K562 (cell line): ENCODE results near the gene ZBTB8B. TPM values are rescaled to one million over a fixed set of nuclear protein-coding genes. Genes with fewer than 3 reads are reported as not detected.

ENCODE experiments used
- ATAC-seq: fragments of 200-7000 bp; cut with Tn5 transposase; 3 replicates; pipeline ENCODE4 v1.9.1; 2020; ENCODE audit warnings: moderate library complexity
- BruUV-seq: library from RNA; stranded (reverse); fragments of 400-500 nt; replicated peaks from 2 replicates; lab custom pipeline; 2021; lab: Mats Ljungman, UMichigan
- CTCF ChIA-PET: fragments of 300-600 bp; formaldehyde crosslinking; extraction: SDS; loops from one replicate; lab custom pipeline; 2021; ENCODE audit warnings: low intra/inter-chr PET ratio; lab: Yijun Ruan, JAX
- POLR2A ChIA-PET: fragments of 300-600, 350-650 bp; sonication (Branson Sonifier 250); formaldehyde crosslinking; extraction: SDS; loops from one replicate; lab custom pipeline; 2021; ENCODE audit warnings: antibody characterized with exemption, inconsistent platforms; lab: Yijun Ruan, JAX
- DNase-seq, 4 experiments: peaks; one replicate each; pipeline versions ENCODE4 v3.0.0 to v3.0.0-alpha.2; 2011 to 2018; ENCODE audit warnings: low spot score in 3 of 4, mixed read lengths in 3 of 4; ENCODE audit errors: extremely low read depth in 1 of 4
- FAIRE-seq: peaks from 2 replicates; lab custom pipeline; 2011; peaks lifted over from hg19 to GRCh38; lab: Jason Lieb, UNC
- H2AFZ ChIP-seq: 2 replicates; pipeline ENCODE4 v1.6.0; 2011; ENCODE audit warnings: low read depth, low read length, control low read depth, inconsistent platforms
- H3K27ac ChIP-seq: fragments of 200-600 bp; 3 replicates; pipeline ENCODE4 v1.8.0; 2011; ENCODE audit warnings: low read depth, mild to moderate bottlenecking, control low read depth, inconsistent platforms, low read length, moderate library complexity, mixed read lengths; ENCODE audit errors: extremely low read depth
- H3K27me3 ChIP-seq, 2 experiments: fragments of 300-600 bp in 1 of 2; 2 replicates in 1 of 2; 3 replicates in 1 of 2; pipeline versions ENCODE4 v1.6.0 to v1.8.0; 2011; ENCODE audit warnings: inconsistent platforms in 2 of 2, low read length in 2 of 2, mild to moderate bottlenecking in 1 of 2, mixed read lengths in 1 of 2, moderate library complexity in 1 of 2; ENCODE audit not compliant: control insufficient read depth in 2 of 2, insufficient read depth in 2 of 2
- H3K36me3 ChIP-seq: fragments of 300-600 bp; 3 replicates; pipeline ENCODE4 v1.8.0; 2011; ENCODE audit warnings: mild to moderate bottlenecking, low read length, inconsistent platforms; ENCODE audit not compliant: control insufficient read depth, insufficient read depth
- H3K4me1 ChIP-seq, 2 experiments: fragments of 200-600 bp in 1 of 2; replicated peaks in 1 of 2; 2 replicates in 1 of 2; 3 replicates in 1 of 2; pipeline versions ENCODE4 v1.5.1 to v1.8.0; 2011; ENCODE audit warnings: inconsistent platforms in 2 of 2, low read length in 2 of 2, mild to moderate bottlenecking in 1 of 2, mixed read lengths in 1 of 2, moderate library complexity in 1 of 2; ENCODE audit not compliant: control insufficient read depth in 2 of 2, insufficient read depth in 2 of 2
- H3K4me2 ChIP-seq: 2 replicates; pipeline ENCODE4 v1.6.1; 2011; ENCODE audit warnings: low read length, control low read depth, inconsistent platforms, mixed read lengths; ENCODE audit not compliant: insufficient read depth
- H3K4me3 ChIP-seq: fragments of 200-600 bp; sonication (generic), shearing (Covaris generic); 2 replicates; pipeline ENCODE4 v1.5.1; 2016; ENCODE audit warnings: control low read depth, inconsistent platforms
- H3K79me2 ChIP-seq: fragments of 200-600 bp; 3 replicates; pipeline ENCODE4 v1.8.0; 2011; ENCODE audit warnings: low read length, inconsistent platforms; ENCODE audit not compliant: control insufficient read depth, insufficient read depth
- H3K9ac ChIP-seq, 2 experiments: 2 replicates each; pipeline versions ENCODE4 v1.6.0 to v1.6.1; 2011; ENCODE audit warnings: low read depth in 2 of 2, low read length in 2 of 2, control low read depth in 1 of 2, inconsistent platforms in 1 of 2, mild to moderate bottlenecking in 1 of 2, mixed read lengths in 1 of 2; ENCODE audit not compliant: insufficient read depth in 1 of 2
- H3K9me1 ChIP-seq: one replicate; pipeline ENCODE4 v1.6.0; 2011; ENCODE audit warnings: inconsistent platforms, mild to moderate bottlenecking, low read length, moderate library complexity; ENCODE audit not compliant: control insufficient read depth, insufficient read depth
- H3K9me3 ChIP-seq: replicated peaks from 2 replicates; pipeline ENCODE4 v1.5.1; 2011; ENCODE audit warnings: low read depth, low read length, inconsistent platforms; ENCODE audit not compliant: control insufficient read depth, insufficient read depth
- H4K20me1 ChIP-seq: replicated peaks from 2 replicates; pipeline ENCODE4 v1.6.1; 2011; ENCODE audit warnings: low read length, inconsistent platforms, mixed read lengths; ENCODE audit not compliant: control insufficient read depth, insufficient read depth
- BRF1 ChIP-seq: IDR thresholded peaks from 3 replicates; pipeline ENCODE4 v1.6.1; 2011; ENCODE audit warnings: borderline replicate concordance, mild to moderate bottlenecking; ENCODE audit not compliant: insufficient read length; ENCODE audit errors: extremely low read depth
- CC2D1A ChIP-seq: fragments of 450-650 bp; IDR thresholded peaks from 2 replicates; pipeline ENCODE4 v1.6.1; 2017; ENCODE audit warnings: mild to moderate bottlenecking
- DACH1 ChIP-seq: fragments of 450-650 bp; IDR thresholded peaks from 2 replicates; pipeline ENCODE4 v1.6.1; 2018; ENCODE audit not compliant: partially characterized antibody
- HMG20B ChIP-seq: fragments of 250-450 bp; sonication (Bioruptor Pico); IDR thresholded peaks from 2 replicates; pipeline ENCODE4 v1.5.0; 2021; ENCODE audit warnings: mild to moderate bottlenecking
- IRF2 ChIP-seq: sonication (generic); formaldehyde crosslinking; IDR thresholded peaks from 2 replicates; pipeline ENCODE4 v1.8.1; 2022; ENCODE audit warnings: mild to moderate bottlenecking, missing genetic modification reagents
- LEF1 ChIP-seq: fragments of 450-650 bp; IDR thresholded peaks from 2 replicates; pipeline ENCODE4 v1.6.1; 2016; ENCODE audit warnings: mild to moderate bottlenecking
- NCOA1 ChIP-seq: fragments of 450-650 bp; IDR thresholded peaks from 2 replicates; pipeline ENCODE4 v1.6.1; 2016; ENCODE audit warnings: low read depth
- NFRKB ChIP-seq: fragments of 450-650 bp; IDR thresholded peaks from 2 replicates; pipeline ENCODE4 v1.6.1; 2016; ENCODE audit warnings: low read depth
- POLR3G ChIP-seq: IDR thresholded peaks from 2 replicates; pipeline ENCODE4 v1.6.1; 2011; ENCODE audit not compliant: insufficient read length, insufficient replicate concordance; ENCODE audit errors: extremely low read depth
- PYGO2 ChIP-seq: fragments of 450-650 bp; IDR thresholded peaks from 2 replicates; pipeline ENCODE4 v1.6.1; 2016; ENCODE audit warnings: mild to moderate bottlenecking, missing genetic modification characterization, moderate library complexity, missing compliant biosample characterization
- RBFOX2 ChIP-seq: fragments of 200-400 bp; formaldehyde crosslinking; IDR thresholded peaks from 2 replicates; pipeline ENCODE4 v1.6.1; 2017; ENCODE audit warnings: low read depth, mild to moderate bottlenecking, low read length, moderate library complexity
- SLC30A9 ChIP-seq: fragments of 250-450 bp; sonication (Bioruptor Pico); IDR thresholded peaks from 2 replicates; pipeline ENCODE4 v1.8.0; 2022; ENCODE audit warnings: mild to moderate bottlenecking, moderate library complexity
- ZFP36 ChIP-seq: fragments of 150-350 bp; IDR thresholded peaks from 2 replicates; pipeline ENCODE4 v1.6.1; 2018; ENCODE audit warnings: low read length, low read depth; ENCODE audit not compliant: partially characterized antibody
- ZNF324 ChIP-seq: fragments of 250-450 bp; sonication (Bioruptor Pico); IDR thresholded peaks from 2 replicates; pipeline ENCODE4 v1.4.0; 2020; ENCODE audit warnings: mild to moderate bottlenecking
- ZNF384 ChIP-seq: IDR thresholded peaks from 2 replicates; pipeline ENCODE4 v1.6.1; 2012; ENCODE audit warnings: low read depth, low read length, improper control_type of control experiment
- whole genome bisulfite sequencing: fragments of 100-300 bp; shearing (Covaris generic); methylation state at CpG from one replicate; pipeline ENCODE4 v1.1.6; 2016; ENCODE audit warnings: low coverage, mixed read lengths; ENCODE audit not compliant: insufficient coverage; ENCODE audit errors: missing lambda C conversion rate; 5-methylcytosine and 5-hydroxymethylcytosine counted together
- in situ Hi-C: fragments of 300-500 bp; cut with MboI; formaldehyde crosslinking; loops from 4 replicates; pipeline ENCODE4 v1.15.0; 2018; ENCODE audit warnings: inconsistent platforms, mixed read lengths
- intact Hi-C: fragments of 100-400 bp; cut with micrococcal nuclease; formaldehyde crosslinking; loops from 2 replicates; pipeline ENCODE4 v1.14.2; 2022
- polyA plus RNA-seq, 8 experiments: library from polyadenylated mRNA; depleted of rRNA in 4 of 8; stranded (reverse) in 5 of 8; unstranded in 3 of 8; fragments of >200 nt; fragmentation: Nextera tagmentation in 2 of 8; fragmentation: Illumina TruSeq in 1 of 8; extraction: Ambion mirVana in 2 of 8; extraction: Trizol in 1 of 8; gene quantifications; 2 replicates each; pipeline versions ENCODE4 v1.2.1 to v1.2.3, GENCODE V29; 2011 to 2014; ENCODE audit warnings: inconsistent platforms in 1 of 8, missing spikeins in 1 of 8
- total RNA-seq, 7 experiments: library from RNA; depleted of rRNA in 6 of 7; stranded (reverse); fragments of >200 nt in 6 of 7; fragmentation: Illumina TruSeq in 2 of 7; extraction: Trizol in 2 of 7; gene quantifications; 2 replicates each; pipeline versions ENCODE4 v1.2.1 to v1.2.3, GENCODE V29; 2011 to 2021; ENCODE audit warnings: low replicate concordance in 1 of 7
- TF ChIP-seq, protein P1 (sequence below), 2 experiments: fragments of 250-450 bp in 1 of 2; fragments of 450-650 bp in 1 of 2; sonication (Bioruptor Pico) in 1 of 2; IDR thresholded peaks; 2 replicates each; pipeline versions ENCODE4 v1.6.1 to v1.8.0; 2016 to 2021; ENCODE audit warnings: mild to moderate bottlenecking in 2 of 2, moderate library complexity in 2 of 2, missing compliant biosample characterization in 1 of 2, missing genetic modification characterization in 1 of 2
- TF ChIP-seq, protein P2 (sequence below): sonication (generic); formaldehyde crosslinking; IDR thresholded peaks from 2 replicates; pipeline ENCODE4 v1.8.1; 2023; ENCODE audit warnings: mild to moderate bottlenecking, missing genetic modification reagents
- TF ChIP-seq, protein P3 (sequence below): fragments of 450-650 bp; formaldehyde crosslinking; IDR thresholded peaks from 2 replicates; pipeline ENCODE4 v1.4.0; 2020; ENCODE audit warnings: mild to moderate bottlenecking, moderate library complexity

ZBTB8B gene
- total and polyA plus RNA-seq, 9 of the 15 experiments (the other 6 are each of a cell fraction or from before 2014, with no cell fraction given), result not detected

DNA sequence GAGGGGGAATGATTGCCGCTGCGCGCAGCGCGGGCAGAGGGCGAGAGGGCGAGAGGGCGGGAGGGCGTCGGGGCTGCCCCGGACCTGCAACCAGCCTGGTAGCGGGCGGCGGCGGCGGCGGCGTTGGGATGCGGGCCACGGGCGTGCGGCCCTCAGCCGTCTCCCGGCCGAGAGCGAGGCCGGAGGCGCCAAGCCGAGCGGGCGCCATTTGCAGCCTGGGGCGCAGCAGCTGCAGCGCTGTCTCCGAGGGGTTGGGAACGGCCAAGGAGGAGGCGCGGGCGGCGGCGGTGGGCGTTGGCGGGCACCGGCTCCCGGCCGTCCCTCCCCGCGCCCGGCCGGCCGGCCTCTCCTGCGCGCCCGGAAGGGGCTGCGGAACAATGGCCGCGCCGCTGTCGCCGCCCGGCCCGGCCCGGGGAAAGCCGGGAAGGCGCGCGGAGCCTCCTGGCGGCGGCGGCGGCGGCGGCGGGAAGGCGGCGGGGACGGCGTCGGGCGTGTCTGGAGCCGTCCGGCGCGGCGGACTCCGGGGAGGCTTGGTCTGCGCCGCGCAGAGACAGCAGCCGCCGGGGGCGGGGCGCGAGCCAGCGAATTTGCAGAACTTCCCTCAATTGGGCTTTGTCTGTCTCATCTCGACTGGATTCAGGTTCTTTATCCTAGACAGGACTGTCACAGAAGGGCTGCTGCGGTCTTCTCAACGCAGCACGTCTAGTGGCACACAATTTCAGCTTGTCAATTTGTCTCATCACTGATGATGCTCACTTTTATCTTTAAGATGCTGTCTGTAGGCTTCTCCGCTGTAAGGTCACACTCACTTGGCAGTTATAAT, 35.7 kb downstream of the ZBTB8B start:
- Histone ChIP-seq H3K27me3 (peaks cover 6 to 11% of the 10 kb centered on the region in 2 experiments; a peak in 3 of 5 replicates), H3K79me2 (no peaks in the 10 kb centered on the region), H3K27ac (peak overlapping the region; percentile 64; the same call in 1 of the 3 replicates), H3K4me3 (peak overlapping the region; percentile 86), H3K4me2 (peak overlapping the region; percentile 94), H3K4me1 (peaks cover 3 to 11% of the 10 kb centered on the region in 2 experiments), H3K9ac (peak overlapping the region; percentile 65 to 93), H3K36me3 (no peaks in the 10 kb centered on the region), H3K9me3 (no peaks in the 10 kb centered on the region), H2AFZ (peak overlapping the region; percentile 94), H4K20me1 (no peaks in the 10 kb centered on the region), H3K9me1 (no peaks in the 10 kb centered on the region)
- CTCF ChIA-PET, result interaction anchor here (0.6 to 0.7 kb wide), 2 partner anchors 14 to 1106 kb away, joined by 3 to 4 read pairs; no protein-coding TSS in a partner anchor
- DNase-seq (peak; percentile 79 to 85 (median 82)), FAIRE-seq (peak; percentile 66), ATAC-seq (peak; percentile 95)
- POLR2A ChIA-PET, result interaction anchor here (1.2 kb wide), 1 partner anchor 14 kb away, joined by 5 read pairs; no protein-coding TSS in a partner anchor
- WGBS, result under 1% methylated on average over 60 of the region's 99 CpGs
- no TSS peak for BruUV-seq
- intact Hi-C loops, result loop anchor here (5.0 kb wide), 2 partner anchors 53 to 148 kb away; no protein-coding TSS in a partner anchor
- in situ Hi-C loops, result no loop called here
- TF ChIP-seq, protein P1, sequence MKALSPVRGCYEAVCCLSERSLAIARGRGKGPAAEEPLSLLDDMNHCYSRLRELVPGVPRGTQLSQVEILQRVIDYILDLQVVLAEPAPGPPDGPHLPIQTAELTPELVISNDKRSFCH (CRISPR knock-in tag; IDR thresholded peaks at IDR 0.05), result no peak
- TF ChIP-seq, protein P1 (tag; IDR thresholded peaks at IDR 0.05), result peak; percentile 63
- no peak for TF ChIP-seq ZNF324 (CRISPR knock-in tag)
- no peak for TF ChIP-seq SLC30A9 (CRISPR knock-in tag)
- no peak for TF ChIP-seq ZNF384
- TF ChIP-seq POLR3G, result no peak
- TF ChIP-seq NCOA1, result no peak
- TF ChIP-seq, protein P2, sequence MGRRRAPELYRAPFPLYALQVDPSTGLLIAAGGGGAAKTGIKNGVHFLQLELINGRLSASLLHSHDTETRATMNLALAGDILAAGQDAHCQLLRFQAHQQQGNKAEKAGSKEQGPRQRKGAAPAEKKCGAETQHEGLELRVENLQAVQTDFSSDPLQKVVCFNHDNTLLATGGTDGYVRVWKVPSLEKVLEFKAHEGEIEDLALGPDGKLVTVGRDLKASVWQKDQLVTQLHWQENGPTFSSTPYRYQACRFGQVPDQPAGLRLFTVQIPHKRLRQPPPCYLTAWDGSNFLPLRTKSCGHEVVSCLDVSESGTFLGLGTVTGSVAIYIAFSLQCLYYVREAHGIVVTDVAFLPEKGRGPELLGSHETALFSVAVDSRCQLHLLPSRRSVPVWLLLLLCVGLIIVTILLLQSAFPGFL (CRISPR knock-in tag), result no peak
- TF ChIP-seq, protein P3, sequence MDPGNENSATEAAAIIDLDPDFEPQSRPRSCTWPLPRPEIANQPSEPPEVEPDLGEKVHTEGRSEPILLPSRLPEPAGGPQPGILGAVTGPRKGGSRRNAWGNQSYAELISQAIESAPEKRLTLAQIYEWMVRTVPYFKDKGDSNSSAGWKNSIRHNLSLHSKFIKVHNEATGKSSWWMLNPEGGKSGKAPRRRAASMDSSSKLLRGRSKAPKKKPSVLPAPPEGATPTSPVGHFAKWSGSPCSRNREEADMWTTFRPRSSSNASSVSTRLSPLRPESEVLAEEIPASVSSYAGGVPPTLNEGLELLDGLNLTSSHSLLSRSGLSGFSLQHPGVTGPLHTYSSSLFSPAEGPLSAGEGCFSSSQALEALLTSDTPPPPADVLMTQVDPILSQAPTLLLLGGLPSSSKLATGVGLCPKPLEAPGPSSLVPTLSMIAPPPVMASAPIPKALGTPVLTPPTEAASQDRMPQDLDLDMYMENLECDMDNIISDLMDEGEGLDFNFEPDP (CRISPR knock-in tag), result no peak
- no peak for TF ChIP-seq IRF2 (CRISPR knock-in tag)
- TF ChIP-seq NFRKB, result no peak
- TF ChIP-seq ZFP36, result no peak
- TF ChIP-seq CC2D1A, result no peak
- TF ChIP-seq LEF1, result no peak
- TF ChIP-seq HMG20B (CRISPR knock-in tag), result no peak
- TF ChIP-seq RBFOX2, result peak; percentile 79
- TF ChIP-seq DACH1, result no peak
- TF ChIP-seq PYGO2 (tag), result no peak
- TF ChIP-seq BRF1, result no peak
